GM12891 (cell line): Measurements from ENCODE around the gene PTPRQ. TPM values are rescaled to one million over a fixed set of nuclear protein-coding genes. Genes with fewer than 3 reads are reported as not detected.

Source experiments
- DNase-seq: peaks from one replicate; pipeline ENCODE4 v3.0.0; 2011; ENCODE audit warnings: low spot score; ENCODE audit not compliant: insufficient read length
- FAIRE-seq: peaks from 2 replicates; lab custom pipeline; 2011; peaks lifted over from hg19 to GRCh38; lab: Jason Lieb, UNC
- PAX5 ChIP-seq: IDR thresholded peaks from 2 replicates; pipeline ENCODE4 v1.6.1; 2011; ENCODE audit warnings: low read length, moderate library complexity, mild to moderate bottlenecking; ENCODE audit not compliant: insufficient read depth, severe bottlenecking
- POLR2A ChIP-seq: IDR thresholded peaks from 2 replicates; pipeline ENCODE4 v1.6.1; 2011; ENCODE audit warnings: low read depth, low read length, control low read depth
- POLR2AphosphoS5 ChIP-seq: IDR thresholded peaks from 2 replicates; pipeline ENCODE4 v1.6.1; 2011; ENCODE audit warnings: low read depth, low read length, control low read depth
- POU2F2 ChIP-seq: IDR thresholded peaks from 2 replicates; pipeline ENCODE4 v1.6.1; 2011; ENCODE audit warnings: low read depth, mild to moderate bottlenecking, control low read depth, low read length, moderate library complexity
- SPI1 ChIP-seq: IDR thresholded peaks from 2 replicates; pipeline ENCODE4 v1.6.1; 2011; ENCODE audit warnings: low read depth, low read length, control low read depth
- TAF1 ChIP-seq: IDR thresholded peaks from 2 replicates; pipeline ENCODE4 v1.6.1; 2011; ENCODE audit warnings: low read depth, low read length, control low read depth
- polyA plus RNA-seq: library from polyadenylated mRNA; unstranded; fragments of >200 nt; gene quantifications from one replicate; pipeline ENCODE4 v1.2.1, GENCODE V29; 2012; ENCODE audit warnings: low read depth, missing spikeins, inconsistent platforms; ENCODE audit not compliant: missing spikeins

The PTPRQ gene
- not detected for polyA plus RNA-seq

GRCh38 chr12:80443974-80444666 is at the start of gene PTPRQ:
TSS of gene PTPRQ (plus strand) at chr12:80444235. CDS start at chr12:80444346, 111 bp downstream.
- FAIRE-seq, result no peak
- no peak for DNase-seq
- TF ChIP-seq POLR2A, result no peak
- no peak for TF ChIP-seq PAX5
- no peak for TF ChIP-seq TAF1
- TF ChIP-seq POU2F2, result no peak
- TF ChIP-seq SPI1, result no peak
- no peak for TF ChIP-seq POLR2AphosphoS5

GRCh38 chr12:80400571-80400991 is 43.5 kb upstream of the PTPRQ start:
- DNase-seq, result no peak
- no peak for FAIRE-seq
- TF ChIP-seq PAX5 (no peak), POU2F2 (no peak), POLR2AphosphoS5 (no peak), POLR2A (no peak), SPI1 (no peak), TAF1 (no peak)

GRCh38 chr12:80401191-80401590 is 42.8 kb upstream of the PTPRQ start:
- no peak for TF ChIP-seq PAX5
- no peak for TF ChIP-seq POLR2AphosphoS5
- no peak for TF ChIP-seq POU2F2
- TF ChIP-seq POLR2A, result no peak
- TF ChIP-seq SPI1, result no peak
- TF ChIP-seq TAF1, result no peak
- DNase-seq (no peak), FAIRE-seq (no peak)

GRCh38 chr12:80404629-80405028 is 39.4 kb upstream of the PTPRQ start:
- FAIRE-seq (no peak), DNase-seq (no peak)
- no peak for TF ChIP-seq POU2F2
- TF ChIP-seq SPI1, result no peak
- no peak for TF ChIP-seq POLR2AphosphoS5
- TF ChIP-seq POLR2A, result no peak
- no peak for TF ChIP-seq PAX5
- no peak for TF ChIP-seq TAF1

GRCh38 chr12:80406253-80406652 is 37.8 kb upstream of the PTPRQ start:
- no peak for FAIRE-seq
- DNase-seq, result no peak
- no peak for TF ChIP-seq TAF1
- TF ChIP-seq POLR2A, result no peak
- peak; percentile 61 for TF ChIP-seq SPI1
- TF ChIP-seq PAX5, result no peak
- no peak for TF ChIP-seq POLR2AphosphoS5

GRCh38 chr12:80411787-80412186 is 32.2 kb upstream of the PTPRQ start:
- FAIRE-seq (no peak), DNase-seq (no peak)
- TF ChIP-seq POLR2A (no peak), POU2F2 (no peak), TAF1 (no peak), PAX5 (no peak), SPI1 (no peak), POLR2AphosphoS5 (no peak)

GRCh38 chr12:80412343-80412953 is 31.6 kb upstream of the PTPRQ start:
- DNase-seq (no peak), FAIRE-seq (no peak)
- TF ChIP-seq POU2F2, result no peak
- no peak for TF ChIP-seq SPI1
- no peak for TF ChIP-seq POLR2A
- TF ChIP-seq TAF1, result no peak
- no peak for TF ChIP-seq POLR2AphosphoS5
- TF ChIP-seq PAX5, result no peak

GRCh38 chr12:80413462-80413861 is 30.6 kb upstream of the PTPRQ start:
- no peak for DNase-seq
- no peak for FAIRE-seq
- TF ChIP-seq PAX5 (no peak), POLR2AphosphoS5 (no peak), POLR2A (no peak), POU2F2 (no peak), TAF1 (no peak), SPI1 (no peak)

- TF ChIP-seq TAF1 (no peak), PAX5 (no peak), POLR2AphosphoS5 (no peak), POU2F2 (no peak), SPI1 (no peak), POLR2A (no peak)
- no peak for FAIRE-seq
Measured at GRCh38 chr12:80415466-80415865, 28.6 kb upstream of the PTPRQ start.

More at GRCh38 chr12:80415466-80415865, 28.6 kb upstream of the PTPRQ start:
- DNase-seq, result no peak
